ENCODE measurements around the gene PLEKHG4. TPM values are rescaled to one million over a fixed set of nuclear protein-coding genes. Genes with fewer than 3 reads are reported as not detected.

The PLEKHG4 gene
- total and polyA plus RNA-seq, 9 of the 15 experiments (the other 6 are each of a cell fraction or from before 2014, with no cell fraction given): 3.7 to 36.8 (median 17.9) TPM

DNA sequence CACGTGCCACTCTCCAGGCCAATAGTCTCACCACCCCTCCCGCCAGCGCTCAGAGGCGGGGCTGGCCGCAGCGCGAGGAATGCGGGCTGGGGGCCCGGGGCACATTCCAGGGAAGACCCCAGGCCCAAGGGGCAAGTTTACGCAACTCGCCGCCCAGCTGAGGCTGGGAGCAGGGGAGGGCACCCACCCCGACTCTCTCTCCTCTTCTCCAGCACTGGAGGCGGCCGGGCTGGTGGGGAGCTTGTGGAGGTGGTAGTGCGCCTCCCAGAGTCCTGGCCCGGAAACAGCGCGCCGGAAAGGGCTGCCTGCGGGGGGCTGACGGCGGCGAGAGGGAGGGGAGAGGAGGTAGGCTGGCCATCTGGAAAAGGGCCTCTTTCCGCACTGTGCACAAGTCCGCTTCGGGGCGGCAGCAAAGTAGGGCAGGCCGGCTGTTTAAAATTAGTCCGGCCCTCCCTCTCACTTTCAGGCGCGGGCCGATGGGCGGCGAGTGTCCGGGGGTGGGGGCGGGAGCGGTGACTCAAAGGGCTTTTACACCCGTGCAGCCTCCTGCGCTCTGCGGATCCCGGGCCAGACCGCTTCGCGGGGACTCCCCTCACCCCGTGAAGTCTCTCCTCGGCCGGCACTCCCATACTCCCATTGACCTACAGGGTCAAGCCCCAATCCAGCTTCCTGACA is 33.1 kb upstream of the PLEKHG4 start (continued):
- no peak for TF ChIP-seq ZC3H4 (CRISPR knock-in tag; IDR thresholded peaks at IDR 0.05; ENCODE audit: borderline replicate concordance)
- TF ChIP-seq, protein P1, sequence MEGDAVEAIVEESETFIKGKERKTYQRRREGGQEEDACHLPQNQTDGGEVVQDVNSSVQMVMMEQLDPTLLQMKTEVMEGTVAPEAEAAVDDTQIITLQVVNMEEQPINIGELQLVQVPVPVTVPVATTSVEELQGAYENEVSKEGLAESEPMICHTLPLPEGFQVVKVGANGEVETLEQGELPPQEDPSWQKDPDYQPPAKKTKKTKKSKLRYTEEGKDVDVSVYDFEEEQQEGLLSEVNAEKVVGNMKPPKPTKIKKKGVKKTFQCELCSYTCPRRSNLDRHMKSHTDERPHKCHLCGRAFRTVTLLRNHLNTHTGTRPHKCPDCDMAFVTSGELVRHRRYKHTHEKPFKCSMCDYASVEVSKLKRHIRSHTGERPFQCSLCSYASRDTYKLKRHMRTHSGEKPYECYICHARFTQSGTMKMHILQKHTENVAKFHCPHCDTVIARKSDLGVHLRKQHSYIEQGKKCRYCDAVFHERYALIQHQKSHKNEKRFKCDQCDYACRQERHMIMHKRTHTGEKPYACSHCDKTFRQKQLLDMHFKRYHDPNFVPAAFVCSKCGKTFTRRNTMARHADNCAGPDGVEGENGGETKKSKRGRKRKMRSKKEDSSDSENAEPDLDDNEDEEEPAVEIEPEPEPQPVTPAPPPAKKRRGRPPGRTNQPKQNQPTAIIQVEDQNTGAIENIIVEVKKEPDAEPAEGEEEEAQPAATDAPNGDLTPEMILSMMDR (IDR thresholded peaks at IDR 0.05 in 2 of 3, conservative IDR thresholded peaks at IDR 0.05 in 1 of 3; ENCODE audit: insufficient read depth in 2 of 3, low read depth in 1 of 3, low read length in 3 of 3): peak; percentile 63 to 80 (median 75)
- TF ChIP-seq ETS2 (tag; IDR thresholded peaks at IDR 0.05; ENCODE audit: borderline replicate concordance, poor library complexity, severe bottlenecking): no peak
- TF ChIP-seq, protein P2, sequence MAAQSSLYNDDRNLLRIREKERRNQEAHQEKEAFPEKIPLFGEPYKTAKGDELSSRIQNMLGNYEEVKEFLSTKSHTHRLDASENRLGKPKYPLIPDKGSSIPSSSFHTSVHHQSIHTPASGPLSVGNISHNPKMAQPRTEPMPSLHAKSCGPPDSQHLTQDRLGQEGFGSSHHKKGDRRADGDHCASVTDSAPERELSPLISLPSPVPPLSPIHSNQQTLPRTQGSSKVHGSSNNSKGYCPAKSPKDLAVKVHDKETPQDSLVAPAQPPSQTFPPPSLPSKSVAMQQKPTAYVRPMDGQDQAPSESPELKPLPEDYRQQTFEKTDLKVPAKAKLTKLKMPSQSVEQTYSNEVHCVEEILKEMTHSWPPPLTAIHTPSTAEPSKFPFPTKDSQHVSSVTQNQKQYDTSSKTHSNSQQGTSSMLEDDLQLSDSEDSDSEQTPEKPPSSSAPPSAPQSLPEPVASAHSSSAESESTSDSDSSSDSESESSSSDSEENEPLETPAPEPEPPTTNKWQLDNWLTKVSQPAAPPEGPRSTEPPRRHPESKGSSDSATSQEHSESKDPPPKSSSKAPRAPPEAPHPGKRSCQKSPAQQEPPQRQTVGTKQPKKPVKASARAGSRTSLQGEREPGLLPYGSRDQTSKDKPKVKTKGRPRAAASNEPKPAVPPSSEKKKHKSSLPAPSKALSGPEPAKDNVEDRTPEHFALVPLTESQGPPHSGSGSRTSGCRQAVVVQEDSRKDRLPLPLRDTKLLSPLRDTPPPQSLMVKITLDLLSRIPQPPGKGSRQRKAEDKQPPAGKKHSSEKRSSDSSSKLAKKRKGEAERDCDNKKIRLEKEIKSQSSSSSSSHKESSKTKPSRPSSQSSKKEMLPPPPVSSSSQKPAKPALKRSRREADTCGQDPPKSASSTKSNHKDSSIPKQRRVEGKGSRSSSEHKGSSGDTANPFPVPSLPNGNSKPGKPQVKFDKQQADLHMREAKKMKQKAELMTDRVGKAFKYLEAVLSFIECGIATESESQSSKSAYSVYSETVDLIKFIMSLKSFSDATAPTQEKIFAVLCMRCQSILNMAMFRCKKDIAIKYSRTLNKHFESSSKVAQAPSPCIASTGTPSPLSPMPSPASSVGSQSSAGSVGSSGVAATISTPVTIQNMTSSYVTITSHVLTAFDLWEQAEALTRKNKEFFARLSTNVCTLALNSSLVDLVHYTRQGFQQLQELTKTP (IDR thresholded peaks at IDR 0.05; ENCODE audit: low read depth in 1 of 2, partially characterized antibody in 2 of 2): no peak
- TF ChIP-seq, protein P3, sequence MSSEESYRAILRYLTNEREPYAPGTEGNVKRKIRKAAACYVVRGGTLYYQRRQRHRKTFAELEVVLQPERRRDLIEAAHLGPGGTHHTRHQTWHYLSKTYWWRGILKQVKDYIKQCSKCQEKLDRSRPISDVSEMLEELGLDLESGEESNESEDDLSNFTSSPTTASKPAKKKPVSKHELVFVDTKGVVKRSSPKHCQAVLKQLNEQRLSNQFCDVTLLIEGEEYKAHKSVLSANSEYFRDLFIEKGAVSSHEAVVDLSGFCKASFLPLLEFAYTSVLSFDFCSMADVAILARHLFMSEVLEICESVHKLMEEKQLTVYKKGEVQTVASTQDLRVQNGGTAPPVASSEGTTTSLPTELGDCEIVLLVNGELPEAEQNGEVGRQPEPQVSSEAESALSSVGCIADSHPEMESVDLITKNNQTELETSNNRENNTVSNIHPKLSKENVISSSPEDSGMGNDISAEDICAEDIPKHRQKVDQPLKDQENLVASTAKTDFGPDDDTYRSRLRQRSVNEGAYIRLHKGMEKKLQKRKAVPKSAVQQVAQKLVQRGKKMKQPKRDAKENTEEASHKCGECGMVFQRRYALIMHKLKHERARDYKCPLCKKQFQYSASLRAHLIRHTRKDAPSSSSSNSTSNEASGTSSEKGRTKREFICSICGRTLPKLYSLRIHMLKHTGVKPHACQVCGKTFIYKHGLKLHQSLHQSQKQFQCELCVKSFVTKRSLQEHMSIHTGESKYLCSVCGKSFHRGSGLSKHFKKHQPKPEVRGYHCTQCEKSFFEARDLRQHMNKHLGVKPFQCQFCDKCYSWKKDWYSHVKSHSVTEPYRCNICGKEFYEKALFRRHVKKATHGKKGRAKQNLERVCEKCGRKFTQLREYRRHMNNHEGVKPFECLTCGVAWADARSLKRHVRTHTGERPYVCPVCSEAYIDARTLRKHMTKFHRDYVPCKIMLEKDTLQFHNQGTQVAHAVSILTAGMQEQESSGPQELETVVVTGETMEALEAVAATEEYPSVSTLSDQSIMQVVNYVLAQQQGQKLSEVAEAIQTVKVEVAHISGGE (CRISPR knock-in tag; IDR thresholded peaks at IDR 0.05): 0 out of 6 replicates have a peak, but pooled peaks of 1 of the 3 experiments have one; percentile 25
- no peak for TF ChIP-seq FOXM1 (IDR thresholded peaks at IDR 0.05; ENCODE audit: low read depth)
- peak; percentile 67; the same call in 1 of the 2 replicates for TF ChIP-seq FOXM1 (CRISPR knock-in tag; IDR thresholded peaks at IDR 0.05; ENCODE audit: low read depth)
- TF ChIP-seq CXXC5 (CRISPR knock-in tag; IDR thresholded peaks at IDR 0.05): peak; percentile 77
- 0 out of 2 replicates have a peak, but pooled peaks have one; percentile 30 for TF ChIP-seq ZNF143 (CRISPR knock-in tag; IDR thresholded peaks at IDR 0.05)
- TF ChIP-seq ETV5 (CRISPR knock-in tag; IDR thresholded peaks at IDR 0.05; ENCODE audit: low read depth): peak; percentile 91
- TF ChIP-seq, protein P4, sequence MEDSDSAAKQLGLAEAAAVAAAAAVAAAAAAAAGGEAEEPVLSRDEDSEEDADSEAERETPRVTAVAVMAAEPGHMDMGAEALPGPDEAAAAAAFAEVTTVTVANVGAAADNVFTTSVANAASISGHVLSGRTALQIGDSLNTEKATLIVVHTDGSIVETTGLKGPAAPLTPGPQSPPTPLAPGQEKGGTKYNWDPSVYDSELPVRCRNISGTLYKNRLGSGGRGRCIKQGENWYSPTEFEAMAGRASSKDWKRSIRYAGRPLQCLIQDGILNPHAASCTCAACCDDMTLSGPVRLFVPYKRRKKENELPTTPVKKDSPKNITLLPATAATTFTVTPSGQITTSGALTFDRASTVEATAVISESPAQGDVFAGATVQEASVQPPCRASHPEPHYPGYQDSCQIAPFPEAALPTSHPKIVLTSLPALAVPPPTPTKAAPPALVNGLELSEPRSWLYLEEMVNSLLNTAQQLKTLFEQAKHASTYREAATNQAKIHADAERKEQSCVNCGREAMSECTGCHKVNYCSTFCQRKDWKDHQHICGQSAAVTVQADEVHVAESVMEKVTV (CRISPR knock-in tag; IDR thresholded peaks at IDR 0.05): peak; percentile 41; the same call in 1 of the 2 replicates
- peak; percentile 5; the same call in 1 of the 2 replicates for TF ChIP-seq ZNF431 (CRISPR knock-in tag; IDR thresholded peaks at IDR 0.05)
- no peak for TF ChIP-seq POU5F1 (IDR thresholded peaks at IDR 0.05; ENCODE audit: borderline replicate concordance, low read depth, low read length, partially characterized antibody)
- TF ChIP-seq RBFOX2 (IDR thresholded peaks at IDR 0.05; ENCODE audit: low read depth, low read length): peak; percentile 90
